HL-60 (cell line): ENCODE measurements around the gene NEGR1.

Experiments used
- DNase-seq, 2 experiments: peaks; one replicate each; pipeline ENCODE4 v3.0.0-alpha.2; 2010 to 2020; ENCODE audit warnings: low read depth in 1 of 2, low spot score in 1 of 2
- H3K27ac ChIP-seq: fragments of 250-450 bp; sonication (Bioruptor Pico); replicated peaks from 2 replicates; pipeline ENCODE4 v1.5.1; 2020; ENCODE audit warnings: mild to moderate bottlenecking, moderate library complexity
- H3K27me3 ChIP-seq: fragments of 250-450 bp; sonication (Bioruptor Pico); 2 replicates; pipeline ENCODE4 v1.5.1; 2021; ENCODE audit warnings: mild to moderate bottlenecking, moderate library complexity; ENCODE audit not compliant: insufficient read depth, poor library complexity, severe bottlenecking
- H3K4me3 ChIP-seq: replicated peaks from 2 replicates; pipeline ENCODE4 v1.5.1; 2011; ENCODE audit warnings: mild to moderate bottlenecking, control low read depth, low read length; ENCODE audit not compliant: insufficient read depth
- CTCF ChIP-seq: IDR thresholded peaks from one replicate; pipeline ENCODE4 v1.5.1; 2011; ENCODE audit warnings: low read length, control low read depth, inconsistent platforms; ENCODE audit not compliant: insufficient read depth
- GABPA ChIP-seq: IDR thresholded peaks from 2 replicates; pipeline ENCODE4 v1.6.1; 2012; ENCODE audit warnings: low read depth
- POLR2AphosphoS5 ChIP-seq: IDR thresholded peaks from 2 replicates; pipeline ENCODE4 v1.6.1; 2012; ENCODE audit warnings: low read depth
- REST ChIP-seq: IDR thresholded peaks from 2 replicates; pipeline ENCODE4 v1.6.1; 2012; ENCODE audit warnings: low read depth; ENCODE audit not compliant: insufficient replicate concordance
- SPI1 ChIP-seq: IDR thresholded peaks from 2 replicates; pipeline ENCODE4 v1.6.1; 2012; ENCODE audit warnings: low read depth, mild to moderate bottlenecking, borderline replicate concordance

Gene NEGR1

GRCh38 chr1:71753746-71754145, 528.6 kb downstream of the NEGR1 start:
- no peak for DNase-seq
- Histone ChIP-seq H3K4me3 (no peak overlapping the region), H3K27ac (no peak overlapping the region), H3K27me3 (no peaks in the 10 kb centered on the region)
- TF ChIP-seq POLR2AphosphoS5 (no peak), GABPA (no peak), REST (no peak), SPI1 (no peak), CTCF (no peak)

GRCh38 chr1:71745326-71745725, 537.0 kb downstream of the NEGR1 start:
- no peak overlapping the region for H3K27ac ChIP-seq
- no peak overlapping the region for H3K4me3 ChIP-seq
- no peaks in the 10 kb centered on the region for H3K27me3 ChIP-seq
- no peak for DNase-seq
- no peak for TF ChIP-seq REST
- TF ChIP-seq POLR2AphosphoS5 = no peak
- TF ChIP-seq CTCF = no peak
- no peak for TF ChIP-seq SPI1
- no peak for TF ChIP-seq GABPA

GRCh38 chr1:71743862-71744261, 538.5 kb downstream of the NEGR1 start:
- no peak overlapping the region for H3K4me3 ChIP-seq
- H3K27me3 ChIP-seq = no peaks in the 10 kb centered on the region
- TF ChIP-seq CTCF = no peak
- no peak for TF ChIP-seq SPI1
- no peak for TF ChIP-seq GABPA
- TF ChIP-seq POLR2AphosphoS5 = no peak
- TF ChIP-seq REST = no peak
- H3K27ac ChIP-seq = no peak overlapping the region
- DNase-seq = no peak
